GM13976 (cell line): Measurements from ENCODE around the gene ZFYVE19.
A peak's percentile ranks its signal among the peaks of the same experiment; 100 is the strongest.

Experiments used
- DNase-seq: peaks from one replicate; pipeline ENCODE4 v3.0.0; 2012; ENCODE audit warnings: low spot score
- CTCF ChIP-seq: IDR thresholded peaks from 2 replicates; pipeline ENCODE4 v1.5.1; 2012; ENCODE audit warnings: borderline replicate concordance, mild to moderate bottlenecking; ENCODE audit not compliant: insufficient read depth; ENCODE audit errors: extremely low read depth, missing control alignments, control extremely low read depth
- in situ Hi-C: fragments of 300-500 bp; cut with MboI; formaldehyde crosslinking; loops from one replicate; pipeline ENCODE4 v1.12.0; 2022; ENCODE audit warnings: low sequenced_read_pairs, mixed read lengths, inconsistent platforms; ENCODE audit not compliant: unreplicated experiment

ZFYVE19 gene

DNA sequence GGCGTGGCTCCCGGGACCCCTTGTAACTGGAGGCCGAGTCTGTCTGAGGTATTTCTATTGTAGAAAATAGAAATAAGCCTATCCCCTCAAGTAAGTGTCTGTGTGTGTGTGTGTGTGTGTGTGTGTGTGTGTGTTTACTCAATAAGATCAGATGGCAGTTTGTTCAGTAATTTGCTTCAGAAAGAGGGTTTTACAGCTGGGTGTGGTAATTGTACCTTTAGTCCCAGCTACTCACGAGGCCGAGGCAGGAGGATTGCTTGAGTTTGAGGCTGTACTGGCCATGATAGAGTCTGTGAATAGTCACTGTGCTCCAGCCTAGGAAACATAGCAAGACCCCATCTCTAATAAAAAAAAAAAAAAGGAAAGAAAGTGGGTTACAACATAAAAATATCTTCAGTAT lies 45.6 kb downstream of the ZFYVE19 start:
- TF ChIP-seq CTCF, result no peak
- no peak for DNase-seq
- in situ Hi-C loops, result loop anchor here (5.0 kb wide), 1 partner anchor 40 kb away; the partner anchor contains the start of gene VPS18

DNA sequence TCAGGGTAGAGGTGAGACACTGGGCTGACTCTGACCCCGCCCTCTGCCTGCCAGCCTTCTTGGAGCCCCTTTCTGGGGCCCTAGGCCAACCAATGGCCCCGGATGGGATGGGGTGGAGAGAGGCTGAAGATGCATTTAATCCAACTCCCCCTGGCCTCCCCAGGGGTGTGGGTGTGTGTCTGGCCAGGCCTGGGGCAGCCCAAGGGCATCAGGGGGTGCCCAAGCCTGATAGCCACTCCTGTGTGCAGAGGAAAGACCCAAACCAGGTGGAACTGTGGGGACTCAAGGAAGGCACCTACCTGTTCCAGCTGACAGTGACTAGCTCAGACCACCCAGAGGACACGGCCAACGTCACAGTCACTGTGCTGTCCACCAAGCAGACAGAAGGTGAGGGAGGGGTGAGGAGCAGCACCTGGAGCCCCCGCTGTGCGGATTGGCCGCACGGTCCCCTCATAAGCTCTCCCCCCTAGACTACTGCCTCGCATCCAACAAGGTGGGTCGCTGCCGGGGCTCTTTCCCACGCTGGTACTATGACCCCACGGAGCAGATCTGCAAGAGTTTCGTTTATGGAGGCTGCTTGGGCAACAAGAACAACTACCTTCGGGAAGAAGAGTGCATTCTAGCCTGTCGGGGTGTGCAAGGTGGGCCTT lies 46.5 kb downstream of the ZFYVE19 start:
- no peak for DNase-seq
- in situ Hi-C loops, result loop anchor here (5.0 kb wide), 1 partner anchor 39 kb away; the partner anchor contains the start of gene VPS18
- no peak for TF ChIP-seq CTCF

DNA sequence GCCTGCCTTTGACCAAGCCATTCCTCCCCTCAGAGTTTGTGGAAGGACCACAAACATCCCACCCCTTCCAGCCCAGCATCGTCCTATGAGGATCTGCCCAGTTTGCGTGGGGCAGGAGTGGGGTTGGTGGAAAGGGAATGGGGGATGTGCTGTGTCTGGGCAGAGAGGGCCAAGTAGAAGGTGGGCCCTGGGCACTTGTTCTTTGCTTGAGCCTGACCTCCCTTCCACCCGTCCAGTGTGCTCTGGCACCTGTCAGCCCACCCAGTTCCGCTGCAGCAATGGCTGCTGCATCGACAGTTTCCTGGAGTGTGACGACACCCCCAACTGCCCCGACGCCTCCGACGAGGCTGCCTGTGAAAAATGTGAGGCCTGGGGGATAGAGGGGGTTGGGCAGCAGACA lies 47.3 kb downstream of the ZFYVE19 start:
- in situ Hi-C loops, result loop anchor here (5.0 kb wide), 1 partner anchor 38 kb away; the partner anchor contains the start of gene VPS18

DNA sequence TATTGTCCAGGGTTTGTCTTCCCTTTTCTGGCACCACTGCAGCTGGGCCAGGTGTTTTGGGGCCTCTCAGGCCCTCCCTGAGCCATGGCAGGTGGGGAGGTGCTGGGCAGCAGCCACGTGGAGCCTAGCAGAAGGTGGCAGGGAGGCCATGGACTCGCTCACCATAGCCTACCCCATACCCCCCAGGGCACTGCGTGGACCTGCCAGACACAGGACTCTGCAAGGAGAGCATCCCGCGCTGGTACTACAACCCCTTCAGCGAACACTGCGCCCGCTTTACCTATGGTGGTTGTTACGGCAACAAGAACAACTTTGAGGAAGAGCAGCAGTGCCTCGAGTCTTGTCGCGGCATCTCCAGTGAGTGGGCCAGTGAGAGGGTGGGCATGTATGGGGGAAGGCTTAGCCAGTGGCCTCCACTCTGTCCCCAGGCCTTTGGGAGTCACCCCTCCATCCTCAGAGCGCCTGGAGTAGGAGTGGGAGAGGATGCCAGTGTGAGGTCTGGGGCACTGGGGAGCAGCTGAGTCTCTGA lies 48.9 kb downstream of the ZFYVE19 start:
- in situ Hi-C loops, result no loop called here
- no peak for TF ChIP-seq CTCF
- DNase-seq, result no peak

More for the DNA sequence above, 47.3 kb downstream of the ZFYVE19 start:
- DNase-seq, result no peak
- no peak for TF ChIP-seq CTCF

DNA sequence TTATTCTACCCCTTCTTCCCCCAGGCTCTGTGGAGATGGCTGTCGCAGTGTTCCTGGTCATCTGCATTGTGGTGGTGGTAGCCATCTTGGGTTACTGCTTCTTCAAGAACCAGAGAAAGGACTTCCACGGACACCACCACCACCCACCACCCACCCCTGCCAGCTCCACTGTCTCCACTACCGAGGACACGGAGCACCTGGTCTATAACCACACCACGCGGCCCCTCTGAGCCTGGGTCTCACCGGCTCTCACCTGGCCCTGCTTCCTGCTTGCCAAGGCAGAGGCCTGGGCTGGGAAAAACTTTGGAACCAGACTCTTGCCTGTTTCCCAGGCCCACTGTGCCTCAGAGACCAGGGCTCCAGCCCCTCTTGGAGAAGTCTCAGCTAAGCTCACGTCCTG lies 49.9 kb downstream of the ZFYVE19 start:
- no peak for TF ChIP-seq CTCF
- no peak for DNase-seq
- in situ Hi-C loops, result no loop called here

- peak; percentile 91 for TF ChIP-seq CTCF
- in situ Hi-C loops, result no loop called here
- DNase-seq, result peak; percentile 90
Observed at GRCh38 chr15:40857601-40858341, 50.9 kb downstream of the ZFYVE19 start.
